ENCODE data around the gene DUXB. TPM values are rescaled to one million over a fixed set of nuclear protein-coding genes. Genes with fewer than 3 reads are reported as not detected.

Gene DUXB
- not detected in 2 replicates for total RNA-seq

DNA sequence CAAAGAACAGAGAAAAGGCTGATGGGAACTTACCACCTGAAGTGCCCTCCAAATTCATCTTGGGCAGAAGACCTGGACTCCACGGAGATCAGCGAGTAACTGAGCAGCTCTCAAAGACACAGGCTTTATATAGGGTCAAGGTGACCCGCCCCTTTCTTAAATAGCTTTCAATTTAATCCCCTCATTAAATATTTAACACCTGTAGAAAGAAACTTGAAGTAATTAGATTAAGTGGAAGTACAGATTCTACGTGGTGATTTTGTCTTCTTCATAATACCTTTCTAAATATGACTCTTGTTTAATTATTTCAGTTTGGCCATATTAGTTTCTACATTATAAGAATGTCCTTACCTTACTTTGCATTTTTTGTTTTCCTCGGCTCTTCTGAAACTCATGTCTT lies at the start of gene DUXB:
DUXB (minus strand) TSS at position 101 of the 400 bp plus-strand sequence; CDS start at position 58, 43 bp downstream.

GRCh38 chr16:75726390-75726789 lies 25.1 kb upstream of the DUXB start, which contains the start of gene CPHXL:
Gene CPHXL, minus strand, starts transcription at chr16:75726490. Its CDS starts 48 bp downstream, at chr16:75726442.

GRCh38 chr16:75676909-75677308 lies 24.4 kb downstream of the DUXB start, which contains the start of gene CPHXL2:
Gene CPHXL2, minus strand, starts transcription at chr16:75677009. Its CDS starts 10 bp downstream, at chr16:75676999.

DNA sequence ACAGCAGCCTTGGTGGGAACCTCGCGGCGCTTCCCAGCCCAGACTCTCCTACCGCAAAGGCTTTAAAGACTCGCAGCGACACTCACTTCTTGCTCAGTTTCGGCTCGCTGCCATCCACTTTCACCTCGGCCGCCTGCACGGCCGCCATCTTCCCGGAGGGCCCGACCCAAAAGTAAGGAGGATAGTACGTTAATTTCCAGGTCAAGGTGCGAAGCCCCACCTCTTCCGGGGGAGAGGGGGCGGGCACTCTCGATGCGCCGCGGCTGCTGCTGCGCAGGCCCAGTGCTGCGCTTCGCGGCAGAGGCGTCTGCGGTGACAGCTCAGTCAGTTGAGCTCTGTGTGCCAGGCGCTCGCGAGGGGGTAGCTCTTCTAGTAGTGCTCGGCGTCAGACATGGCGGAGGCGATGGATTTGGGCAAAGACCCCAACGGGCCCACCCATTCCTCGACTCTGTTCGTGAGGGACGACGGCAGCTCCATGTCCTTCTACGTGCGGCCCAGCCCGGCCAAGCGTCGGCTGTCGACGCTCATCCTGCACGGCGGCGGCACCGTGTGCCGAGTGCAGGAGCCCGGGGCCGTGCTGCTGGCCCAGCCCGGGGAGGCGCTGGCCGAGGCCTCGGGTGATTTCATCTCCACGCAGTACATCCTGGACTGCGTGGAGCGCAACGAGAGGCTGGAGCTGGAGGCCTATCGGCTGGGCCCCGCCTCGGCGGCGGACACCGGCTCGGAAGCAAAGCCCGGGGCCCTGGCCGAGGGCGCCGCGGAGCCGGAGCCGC lies 53.6 kb downstream of the DUXB start, which contains the start of the genes KARS1 and TERF2IP:
KARS1 (minus strand) TSS at position 174 of the 773 bp plus-strand sequence; CDS start at position 148, 26 bp downstream.
TERF2IP (plus strand) TSS at position 282 of the 773 bp plus-strand sequence; CDS start at position 392, 110 bp downstream.

Other genes with a start within 250 kb of the DUXB start
- 7.4 and 8.5 TPM in 2 replicates for gene TMEM170A, start 236.8 kb downstream of the DUXB start, total RNA-seq
- 0.09 and 0.16 TPM in 2 replicates for gene CHST6, start 206.0 kb downstream of the DUXB start, total RNA-seq
- gene CHST5, start 165.4 kb downstream of the DUXB start, total RNA-seq: not detected in 2 replicates
- gene TMEM231, start 145.2 kb downstream of the DUXB start, total RNA-seq: 8.2 and 14.5 TPM in 2 replicates
- 31.1 and 38.0 TPM in 2 replicates for gene GABARAPL2, start 135.1 kb downstream of the DUXB start, total RNA-seq
- 25.7 and 28.1 TPM in 2 replicates for gene ADAT1, start 78.2 kb downstream of the DUXB start, total RNA-seq
- 103 and 115 TPM in 2 replicates for gene KARS1, start 53.8 kb downstream of the DUXB start, total RNA-seq
- gene TERF2IP, start 53.7 kb downstream of the DUXB start, total RNA-seq: 24.2 and 38.9 TPM in 2 replicates
- not detected in 2 replicates for gene CPHXL2, start 24.5 kb downstream of the DUXB start, total RNA-seq
- not detected in 2 replicates for gene CPHXL, start 25.0 kb upstream of the DUXB start, total RNA-seq

Measured in bronchial smooth muscle cell (primary cell).